Measurements from ENCODE around the gene MAP7. TPM values are rescaled to one million over a fixed set of nuclear protein-coding genes. Genes with fewer than 3 reads are reported as not detected.

Gene MAP7
- total RNA-seq, 2 experiments from 2014 or later, result 0.45 to 0.49 TPM

GRCh38 chr6:136365776-136366354 lies 184.4 kb downstream of the MAP7 start:
- Histone ChIP-seq H3K9me3 (ENCODE audit: control insufficient read depth in 1 of 2, insufficient read depth in 1 of 2, low read length in 2 of 2) (no peaks in the 10 kb centered on the region), H3K36me3 (ENCODE audit: insufficient read depth, low read length) (no peaks in the 10 kb centered on the region), H3K27ac (ENCODE audit: low read depth in 1 of 2, low read length in 2 of 2) (no peak overlapping the region), H3K27me3 (ENCODE audit: control insufficient read depth in 1 of 2, insufficient read depth in 2 of 2, low read length in 2 of 2) (no peaks in the 10 kb centered on the region), H3K4me3 (ENCODE audit: low read length) (no peak overlapping the region), H3K4me1 (ENCODE audit: insufficient read depth, low read length) (peaks cover 7% of the 10 kb centered on the region)
- ChIA-PET CTCF (no interaction called here), POLR2A (interaction anchor here (1.8 kb wide), 1 partner anchor 76 kb away, joined by 9 read pairs; the partner anchor contains the start of gene BCLAF1)
- Mint-ChIP-seq H3K27me3 (no peaks in the 10 kb centered on the region), H3K4me3 (no peak overlapping the region), H3K36me3 (ENCODE audit: low read depth) (no peaks in the 10 kb centered on the region), H3K27ac (peak overlapping the region; percentile 14), H3K4me1 (ENCODE audit: low read depth) (peaks cover 11% of the 10 kb centered on the region), H3K9me3 (no peaks in the 10 kb centered on the region)
- peak; percentile 67 for ATAC-seq (ENCODE audit: poor library complexity)
- no peak for TF ChIP-seq CTCF (IDR thresholded peaks at IDR 0.05)
- intact Hi-C loops (cut with DNase I, micrococcal nuclease), result no loop called here
- DNase-seq, result peak in 8 of 14 experiments; percentile 3 to 50 (median 39)

GRCh38 chr6:136362421-136363356 lies 187.5 kb downstream of the MAP7 start:
- Mint-ChIP-seq H3K36me3 (ENCODE audit: low read depth) (no peaks in the 10 kb centered on the region), H3K9me3 (no peaks in the 10 kb centered on the region), H3K4me3 (no peak overlapping the region), H3K4me1 (ENCODE audit: low read depth) (peaks cover 11% of the 10 kb centered on the region), H3K27me3 (no peaks in the 10 kb centered on the region), H3K27ac (no peak overlapping the region)
- POLR2A ChIA-PET, result no interaction called here
- Histone ChIP-seq H3K9me3 (ENCODE audit: control insufficient read depth in 1 of 2, insufficient read depth in 1 of 2, low read length in 2 of 2) (no peaks in the 10 kb centered on the region), H3K27me3 (ENCODE audit: control insufficient read depth in 1 of 2, insufficient read depth in 2 of 2, low read length in 2 of 2) (no peaks in the 10 kb centered on the region), H3K27ac (ENCODE audit: low read depth in 1 of 2, low read length in 2 of 2) (no peak overlapping the region), H3K4me1 (ENCODE audit: insufficient read depth, low read length) (peaks cover 7% of the 10 kb centered on the region), H3K4me3 (ENCODE audit: low read length) (no peak overlapping the region), H3K36me3 (ENCODE audit: insufficient read depth, low read length) (no peaks in the 10 kb centered on the region)
- intact Hi-C loops (cut with DNase I, micrococcal nuclease), result no loop called here
- ATAC-seq (ENCODE audit: poor library complexity) (no peak), DNase-seq (no peak)
- TF ChIP-seq CTCF (IDR thresholded peaks at IDR 0.05), result no peak
- CTCF ChIA-PET, result no interaction called here

- H3K27me3 ChIP-seq (ENCODE audit: control insufficient read depth in 1 of 2, insufficient read depth in 2 of 2, low read length in 2 of 2), result no peaks in the 10 kb centered on the region
- no peak for TF ChIP-seq CTCF (IDR thresholded peaks at IDR 0.05)
- H3K4me3 Mint-ChIP-seq, result no peak overlapping the region
- ChIA-PET POLR2A (no interaction called here), CTCF (no interaction called here)
- no peaks in the 10 kb centered on the region for H3K36me3 ChIP-seq (ENCODE audit: insufficient read depth, low read length)
- no peak overlapping the region for H3K4me3 ChIP-seq (ENCODE audit: low read length)
- ATAC-seq (ENCODE audit: poor library complexity) (no peak), DNase-seq (no peak)
- H3K36me3 Mint-ChIP-seq (ENCODE audit: low read depth), result no peaks in the 10 kb centered on the region
- no peaks in the 10 kb centered on the region for H3K9me3 Mint-ChIP-seq
- H3K27ac Mint-ChIP-seq, result no peak overlapping the region
- intact Hi-C loops (cut with DNase I, micrococcal nuclease), result no loop called here
- H3K4me1 ChIP-seq (ENCODE audit: insufficient read depth, low read length), result peaks cover 7% of the 10 kb centered on the region
- H3K27me3 Mint-ChIP-seq, result no peaks in the 10 kb centered on the region
- no peaks in the 10 kb centered on the region for H3K9me3 ChIP-seq (ENCODE audit: control insufficient read depth in 1 of 2, insufficient read depth in 1 of 2, low read length in 2 of 2)
- H3K4me1 Mint-ChIP-seq (ENCODE audit: low read depth), result peaks cover 11% of the 10 kb centered on the region
- H3K27ac ChIP-seq (ENCODE audit: low read depth in 1 of 2, low read length in 2 of 2), result no peak overlapping the region
Observed at GRCh38 chr6:136361787-136362186, 188.4 kb downstream of the MAP7 start.

Measured in CD4-positive, alpha-beta T cell (primary cell).